K562 (cell line): ENCODE data around the gene MAP3K7. TPM values are rescaled to one million over a fixed set of nuclear protein-coding genes. Genes with fewer than 3 reads are reported as not detected.

Source experiments
- ZNF318 ChIP-seq, 2 experiments: fragments of 450-650 bp; IDR thresholded peaks; 2 replicates each; pipeline ENCODE4 v1.6.1; 2016; ENCODE audit warnings: mild to moderate bottlenecking in 2 of 2, borderline replicate concordance in 1 of 2, low read depth in 1 of 2, moderate library complexity in 1 of 2
- polyA plus RNA-seq, 8 experiments: library from polyadenylated mRNA; depleted of rRNA in 4 of 8; stranded (reverse) in 5 of 8; unstranded in 3 of 8; fragments of >200 nt; fragmentation: Nextera tagmentation in 2 of 8; fragmentation: Illumina TruSeq in 1 of 8; extraction: Ambion mirVana in 2 of 8; extraction: Trizol in 1 of 8; gene quantifications; 2 replicates each; pipeline versions ENCODE4 v1.2.1 to v1.2.3, GENCODE V29; 2011 to 2014; ENCODE audit warnings: inconsistent platforms in 1 of 8, missing spikeins in 1 of 8
- total RNA-seq, 7 experiments: library from RNA; depleted of rRNA in 6 of 7; stranded (reverse); fragments of >200 nt in 6 of 7; fragmentation: Illumina TruSeq in 2 of 7; extraction: Trizol in 2 of 7; gene quantifications; 2 replicates each; pipeline versions ENCODE4 v1.2.1 to v1.2.3, GENCODE V29; 2011 to 2021; ENCODE audit warnings: low replicate concordance in 1 of 7
- TF ChIP-seq, protein P1 (sequence below): fragments of 450-650 bp; IDR thresholded peaks from 2 replicates; pipeline ENCODE4 v1.6.1; 2016; ENCODE audit warnings: mild to moderate bottlenecking, moderate library complexity
- TF ChIP-seq, protein P2 (sequence below): fragments of 250-450 bp; sonication (Bioruptor Pico); IDR thresholded peaks from 2 replicates; pipeline ENCODE4 v1.8.0; 2022; ENCODE audit warnings: moderate library complexity, mild to moderate bottlenecking, inconsistent platforms
- TF ChIP-seq, protein P3 (sequence below): fragments of 450-650 bp; IDR thresholded peaks from 2 replicates; pipeline ENCODE4 v1.6.1; 2018; ENCODE audit warnings: mild to moderate bottlenecking, low read depth; ENCODE audit not compliant: partially characterized antibody

Gene MAP3K7
- total and polyA plus RNA-seq, 9 of the 15 experiments (the other 6 are each of a cell fraction or from before 2014, with no cell fraction given), result 13.4 to 60.9 (median 34.8) TPM

- peak in 1 of 2 experiments; percentile 51; a peak in 1 of 4 replicates for TF ChIP-seq ZNF318 (IDR thresholded peaks at IDR 0.05; ENCODE audit: borderline replicate concordance in 1 of 2, low read depth in 1 of 2)
- TF ChIP-seq, protein P1, sequence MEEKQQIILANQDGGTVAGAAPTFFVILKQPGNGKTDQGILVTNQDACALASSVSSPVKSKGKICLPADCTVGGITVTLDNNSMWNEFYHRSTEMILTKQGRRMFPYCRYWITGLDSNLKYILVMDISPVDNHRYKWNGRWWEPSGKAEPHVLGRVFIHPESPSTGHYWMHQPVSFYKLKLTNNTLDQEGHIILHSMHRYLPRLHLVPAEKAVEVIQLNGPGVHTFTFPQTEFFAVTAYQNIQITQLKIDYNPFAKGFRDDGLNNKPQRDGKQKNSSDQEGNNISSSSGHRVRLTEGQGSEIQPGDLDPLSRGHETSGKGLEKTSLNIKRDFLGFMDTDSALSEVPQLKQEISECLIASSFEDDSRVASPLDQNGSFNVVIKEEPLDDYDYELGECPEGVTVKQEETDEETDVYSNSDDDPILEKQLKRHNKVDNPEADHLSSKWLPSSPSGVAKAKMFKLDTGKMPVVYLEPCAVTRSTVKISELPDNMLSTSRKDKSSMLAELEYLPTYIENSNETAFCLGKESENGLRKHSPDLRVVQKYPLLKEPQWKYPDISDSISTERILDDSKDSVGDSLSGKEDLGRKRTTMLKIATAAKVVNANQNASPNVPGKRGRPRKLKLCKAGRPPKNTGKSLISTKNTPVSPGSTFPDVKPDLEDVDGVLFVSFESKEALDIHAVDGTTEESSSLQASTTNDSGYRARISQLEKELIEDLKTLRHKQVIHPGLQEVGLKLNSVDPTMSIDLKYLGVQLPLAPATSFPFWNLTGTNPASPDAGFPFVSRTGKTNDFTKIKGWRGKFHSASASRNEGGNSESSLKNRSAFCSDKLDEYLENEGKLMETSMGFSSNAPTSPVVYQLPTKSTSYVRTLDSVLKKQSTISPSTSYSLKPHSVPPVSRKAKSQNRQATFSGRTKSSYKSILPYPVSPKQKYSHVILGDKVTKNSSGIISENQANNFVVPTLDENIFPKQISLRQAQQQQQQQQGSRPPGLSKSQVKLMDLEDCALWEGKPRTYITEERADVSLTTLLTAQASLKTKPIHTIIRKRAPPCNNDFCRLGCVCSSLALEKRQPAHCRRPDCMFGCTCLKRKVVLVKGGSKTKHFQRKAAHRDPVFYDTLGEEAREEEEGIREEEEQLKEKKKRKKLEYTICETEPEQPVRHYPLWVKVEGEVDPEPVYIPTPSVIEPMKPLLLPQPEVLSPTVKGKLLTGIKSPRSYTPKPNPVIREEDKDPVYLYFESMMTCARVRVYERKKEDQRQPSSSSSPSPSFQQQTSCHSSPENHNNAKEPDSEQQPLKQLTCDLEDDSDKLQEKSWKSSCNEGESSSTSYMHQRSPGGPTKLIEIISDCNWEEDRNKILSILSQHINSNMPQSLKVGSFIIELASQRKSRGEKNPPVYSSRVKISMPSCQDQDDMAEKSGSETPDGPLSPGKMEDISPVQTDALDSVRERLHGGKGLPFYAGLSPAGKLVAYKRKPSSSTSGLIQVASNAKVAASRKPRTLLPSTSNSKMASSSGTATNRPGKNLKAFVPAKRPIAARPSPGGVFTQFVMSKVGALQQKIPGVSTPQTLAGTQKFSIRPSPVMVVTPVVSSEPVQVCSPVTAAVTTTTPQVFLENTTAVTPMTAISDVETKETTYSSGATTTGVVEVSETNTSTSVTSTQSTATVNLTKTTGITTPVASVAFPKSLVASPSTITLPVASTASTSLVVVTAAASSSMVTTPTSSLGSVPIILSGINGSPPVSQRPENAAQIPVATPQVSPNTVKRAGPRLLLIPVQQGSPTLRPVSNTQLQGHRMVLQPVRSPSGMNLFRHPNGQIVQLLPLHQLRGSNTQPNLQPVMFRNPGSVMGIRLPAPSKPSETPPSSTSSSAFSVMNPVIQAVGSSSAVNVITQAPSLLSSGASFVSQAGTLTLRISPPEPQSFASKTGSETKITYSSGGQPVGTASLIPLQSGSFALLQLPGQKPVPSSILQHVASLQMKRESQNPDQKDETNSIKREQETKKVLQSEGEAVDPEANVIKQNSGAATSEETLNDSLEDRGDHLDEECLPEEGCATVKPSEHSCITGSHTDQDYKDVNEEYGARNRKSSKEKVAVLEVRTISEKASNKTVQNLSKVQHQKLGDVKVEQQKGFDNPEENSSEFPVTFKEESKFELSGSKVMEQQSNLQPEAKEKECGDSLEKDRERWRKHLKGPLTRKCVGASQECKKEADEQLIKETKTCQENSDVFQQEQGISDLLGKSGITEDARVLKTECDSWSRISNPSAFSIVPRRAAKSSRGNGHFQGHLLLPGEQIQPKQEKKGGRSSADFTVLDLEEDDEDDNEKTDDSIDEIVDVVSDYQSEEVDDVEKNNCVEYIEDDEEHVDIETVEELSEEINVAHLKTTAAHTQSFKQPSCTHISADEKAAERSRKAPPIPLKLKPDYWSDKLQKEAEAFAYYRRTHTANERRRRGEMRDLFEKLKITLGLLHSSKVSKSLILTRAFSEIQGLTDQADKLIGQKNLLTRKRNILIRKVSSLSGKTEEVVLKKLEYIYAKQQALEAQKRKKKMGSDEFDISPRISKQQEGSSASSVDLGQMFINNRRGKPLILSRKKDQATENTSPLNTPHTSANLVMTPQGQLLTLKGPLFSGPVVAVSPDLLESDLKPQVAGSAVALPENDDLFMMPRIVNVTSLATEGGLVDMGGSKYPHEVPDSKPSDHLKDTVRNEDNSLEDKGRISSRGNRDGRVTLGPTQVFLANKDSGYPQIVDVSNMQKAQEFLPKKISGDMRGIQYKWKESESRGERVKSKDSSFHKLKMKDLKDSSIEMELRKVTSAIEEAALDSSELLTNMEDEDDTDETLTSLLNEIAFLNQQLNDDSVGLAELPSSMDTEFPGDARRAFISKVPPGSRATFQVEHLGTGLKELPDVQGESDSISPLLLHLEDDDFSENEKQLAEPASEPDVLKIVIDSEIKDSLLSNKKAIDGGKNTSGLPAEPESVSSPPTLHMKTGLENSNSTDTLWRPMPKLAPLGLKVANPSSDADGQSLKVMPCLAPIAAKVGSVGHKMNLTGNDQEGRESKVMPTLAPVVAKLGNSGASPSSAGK, result peak; percentile 39; the same call in 1 of the 2 replicates
- TF ChIP-seq, protein P2, sequence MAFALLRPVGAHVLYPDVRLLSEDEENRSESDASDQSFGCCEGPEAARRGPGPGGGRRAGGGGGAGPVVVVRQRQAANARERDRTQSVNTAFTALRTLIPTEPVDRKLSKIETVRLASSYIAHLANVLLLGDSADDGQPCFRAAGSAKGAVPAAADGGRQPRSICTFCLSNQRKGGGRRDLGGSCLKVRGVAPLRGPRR (CRISPR knock-in tag), result no peak
- TF ChIP-seq, protein P3, sequence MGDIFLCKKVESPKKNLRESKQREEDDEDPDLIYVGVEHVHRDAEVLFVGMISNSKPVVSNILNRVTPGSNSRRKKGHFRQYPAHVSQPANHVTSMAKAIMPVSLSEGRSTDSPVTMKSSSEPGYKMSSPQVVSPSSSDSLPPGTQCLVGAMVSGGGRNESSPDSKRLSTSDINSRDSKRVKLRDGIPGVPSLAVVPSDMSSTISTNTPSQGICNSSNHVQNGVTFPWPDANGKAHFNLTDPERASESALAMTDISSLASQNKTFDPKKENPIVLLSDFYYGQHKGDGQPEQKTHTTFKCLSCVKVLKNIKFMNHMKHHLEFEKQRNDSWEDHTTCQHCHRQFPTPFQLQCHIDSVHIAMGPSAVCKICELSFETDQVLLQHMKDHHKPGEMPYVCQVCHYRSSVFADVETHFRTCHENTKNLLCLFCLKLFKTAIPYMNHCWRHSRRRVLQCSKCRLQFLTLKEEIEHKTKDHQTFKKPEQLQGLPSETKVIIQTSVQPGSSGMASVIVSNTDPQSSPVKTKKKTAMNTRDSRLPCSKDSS, result no peak
Measured at GRCh38 chr6:90502866-90503407, 83.9 kb downstream of the MAP3K7 start (continued).
